Stimulated activated CD4-positive, alpha-beta T cell treated with anti-CD3 and anti-CD28 coated beads, TNF-alpha, amount 100 ng/mL, for 48 hours (primary cell): ENCODE data around the gene RUSC1.

Experiments used
- DNase-seq, 3 donors: peaks; one replicate each; pipeline ENCODE4 v3.0.0-alpha.2; 2020; ENCODE audit warnings: low read depth in 3 of 3

Gene RUSC1

DNA sequence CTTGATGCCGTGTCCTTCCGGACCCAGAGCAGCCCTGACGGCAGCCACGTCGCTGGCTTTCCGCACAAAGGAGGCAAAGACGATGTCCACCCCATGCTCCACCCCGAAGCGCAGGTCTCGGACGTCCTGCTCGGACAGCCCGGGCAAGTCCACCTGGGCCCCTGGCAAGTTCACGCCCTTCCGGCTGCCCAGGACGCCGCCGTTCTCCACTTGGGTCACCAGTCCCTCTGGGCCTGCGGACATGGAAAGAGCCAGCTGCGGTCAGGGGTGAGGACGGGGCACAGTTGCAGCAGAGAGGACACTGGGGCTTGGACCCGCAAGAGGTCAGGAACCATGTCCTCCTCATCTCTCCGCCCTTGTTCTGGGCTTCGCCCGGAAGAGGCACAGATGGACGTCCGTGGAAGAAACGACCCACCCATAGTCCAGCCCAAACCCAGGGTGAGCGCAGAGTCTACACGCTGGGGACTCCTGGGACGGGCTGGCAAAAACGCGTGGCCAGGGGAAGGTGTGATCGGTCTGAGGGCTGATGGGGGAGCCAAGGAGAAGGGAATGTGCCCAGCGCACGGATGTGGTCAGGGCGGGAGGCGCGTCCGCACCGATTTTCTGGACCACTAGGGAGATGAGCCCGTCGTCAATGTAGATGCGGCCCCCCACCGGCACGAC is 26.0 kb upstream of the RUSC1 start:
- DNase-seq: no peak

- no peak for DNase-seq
These were observed 25.3 kb upstream of the RUSC1 start for GRCh38 chr1:155295183-155295941.

DNA sequence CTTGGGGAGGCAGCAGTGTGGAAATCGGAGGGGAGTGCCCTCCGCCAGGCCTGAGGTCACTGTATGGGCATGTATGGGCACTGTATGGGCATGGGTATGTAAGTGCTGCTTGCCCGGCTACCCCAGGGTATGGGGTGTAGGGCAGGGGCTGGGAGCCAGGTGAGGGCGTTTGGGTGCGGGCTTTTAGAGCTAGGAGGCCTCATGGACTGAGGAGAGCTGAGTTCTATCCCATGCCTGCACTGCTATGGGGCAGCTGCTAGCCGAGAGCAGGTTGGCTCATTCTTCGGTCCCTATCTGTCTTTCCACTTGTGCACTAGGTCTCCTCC is 24.8 kb upstream of the RUSC1 start:
- DNase-seq: no peak

DNA sequence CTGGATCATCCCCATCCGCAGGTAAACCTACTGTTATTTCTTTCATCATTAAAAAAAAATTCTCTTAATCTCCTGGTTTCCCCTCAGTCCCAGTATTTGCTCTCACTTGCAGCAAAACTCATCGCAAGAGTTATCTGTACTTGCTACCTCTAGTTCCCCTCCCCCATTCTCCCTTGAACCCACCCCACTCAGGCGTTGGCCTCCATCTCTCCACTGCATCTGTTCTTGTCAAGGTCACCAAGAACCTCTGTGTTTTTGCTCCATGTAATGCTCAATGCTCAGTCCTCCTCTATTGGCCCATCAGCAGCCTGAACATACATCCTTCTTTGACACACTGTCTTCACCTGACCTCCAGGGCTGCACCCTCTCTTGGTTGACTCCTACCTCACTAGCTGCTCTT is 24.0 kb upstream of the RUSC1 start:
- DNase-seq: no peak

DNA sequence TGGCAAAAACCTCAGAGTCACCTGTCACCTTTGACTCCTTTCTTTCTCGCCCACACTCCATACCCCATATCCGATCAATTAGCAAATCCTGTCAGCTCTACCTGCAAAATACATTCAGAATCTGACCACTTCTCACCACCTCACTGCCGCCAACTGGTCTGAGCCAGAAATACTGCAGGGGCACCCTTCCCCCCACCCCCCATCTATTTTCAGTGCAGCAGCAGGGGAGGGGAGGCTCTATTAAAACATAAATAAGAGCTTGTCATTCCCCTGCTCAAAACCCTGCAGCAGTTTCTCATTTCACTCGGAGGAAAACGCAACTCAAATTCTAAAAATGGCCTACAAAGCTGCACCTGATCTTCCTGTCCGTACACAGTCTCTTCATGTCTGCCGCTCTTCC is 23.3 kb upstream of the RUSC1 start:
- DNase-seq: no peak

DNA sequence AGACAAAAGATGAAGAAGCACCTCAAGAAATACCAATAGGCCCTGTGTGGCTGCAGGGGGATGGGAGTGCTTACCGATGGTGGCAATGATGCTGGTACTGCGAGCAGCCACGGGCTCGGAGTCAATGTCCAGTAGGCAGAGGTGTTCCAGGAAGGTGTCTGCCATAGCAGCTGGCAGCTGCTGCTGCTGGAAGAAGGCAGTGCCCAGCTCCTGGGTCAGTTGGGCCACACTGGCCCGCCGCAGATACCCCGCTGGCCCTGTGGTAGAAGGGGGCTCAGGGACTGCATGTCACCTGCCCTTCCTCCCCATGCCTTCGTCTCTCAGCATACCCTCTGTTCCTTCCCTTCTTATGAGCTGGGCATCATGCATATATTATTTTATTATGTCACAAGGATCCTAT is 20.7 kb upstream of the RUSC1 start:
- no peak for DNase-seq

DNA sequence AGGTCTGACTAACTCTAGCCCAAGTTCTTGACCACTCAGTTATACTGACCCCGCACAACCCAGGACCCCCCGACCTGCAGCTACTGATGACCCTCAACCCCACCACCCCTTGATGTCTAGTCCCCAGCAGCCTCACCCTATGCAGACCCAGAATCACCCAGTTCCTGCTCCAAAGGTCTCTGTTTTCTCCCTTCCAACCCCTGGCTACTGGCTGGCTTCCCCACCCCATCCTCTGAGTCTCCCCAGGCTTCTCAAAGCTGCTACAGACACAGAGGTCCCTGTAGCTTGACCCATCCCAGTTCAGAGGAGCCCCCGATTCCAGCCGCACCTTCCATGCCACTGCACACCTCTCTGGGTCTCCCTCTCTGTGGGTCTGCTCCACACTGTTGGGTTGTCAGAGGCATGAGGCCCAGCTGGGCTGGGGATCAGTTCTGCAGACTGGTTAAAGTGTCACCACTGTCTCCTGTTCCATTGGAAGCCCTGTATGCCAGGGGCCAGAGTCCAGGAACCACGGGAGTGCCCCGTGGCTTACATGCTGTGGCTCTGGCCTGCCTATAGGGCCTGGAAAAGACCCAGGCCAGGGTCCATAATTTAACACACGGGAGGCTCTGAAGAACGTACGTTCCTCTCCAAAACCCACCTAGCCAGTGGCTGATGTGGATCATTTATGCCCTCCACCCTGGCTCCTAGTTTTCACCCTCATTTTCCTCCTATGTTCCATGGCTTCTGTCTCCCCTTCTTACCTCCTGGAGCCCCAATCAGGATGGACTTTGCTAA is 20.0 kb upstream of the RUSC1 start:
- no peak for DNase-seq

DNA sequence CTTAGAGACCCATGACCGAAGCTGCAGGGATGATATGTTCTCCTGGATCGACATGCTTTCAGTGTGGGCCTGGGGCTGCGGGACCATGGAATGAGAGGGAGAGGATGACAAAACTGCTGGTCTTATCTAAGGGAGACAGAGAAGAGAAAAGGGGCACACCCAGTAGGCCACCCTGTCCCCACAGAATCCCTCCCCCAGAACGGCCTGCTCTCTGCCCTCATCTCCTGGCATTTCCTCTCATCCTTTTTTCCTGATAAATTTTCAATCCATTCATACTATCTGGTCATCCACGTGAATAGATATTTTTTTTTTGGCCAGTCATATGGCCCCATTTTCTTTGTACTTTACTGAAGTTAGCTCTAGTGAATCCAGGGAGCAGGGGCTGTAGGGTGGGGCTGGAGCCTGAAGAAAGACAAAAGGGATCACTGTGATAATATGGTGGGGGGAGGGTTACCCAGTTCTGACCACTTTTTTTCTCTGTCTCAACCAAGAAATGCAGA is 19.3 kb upstream of the RUSC1 start, which contains the start of gene PKLR:
Gene PKLR, minus strand, starts transcription at position 97 of the 500 bp plus-strand sequence. Its CDS starts 43 bp downstream, at position 54.
- no peak for DNase-seq

DNA sequence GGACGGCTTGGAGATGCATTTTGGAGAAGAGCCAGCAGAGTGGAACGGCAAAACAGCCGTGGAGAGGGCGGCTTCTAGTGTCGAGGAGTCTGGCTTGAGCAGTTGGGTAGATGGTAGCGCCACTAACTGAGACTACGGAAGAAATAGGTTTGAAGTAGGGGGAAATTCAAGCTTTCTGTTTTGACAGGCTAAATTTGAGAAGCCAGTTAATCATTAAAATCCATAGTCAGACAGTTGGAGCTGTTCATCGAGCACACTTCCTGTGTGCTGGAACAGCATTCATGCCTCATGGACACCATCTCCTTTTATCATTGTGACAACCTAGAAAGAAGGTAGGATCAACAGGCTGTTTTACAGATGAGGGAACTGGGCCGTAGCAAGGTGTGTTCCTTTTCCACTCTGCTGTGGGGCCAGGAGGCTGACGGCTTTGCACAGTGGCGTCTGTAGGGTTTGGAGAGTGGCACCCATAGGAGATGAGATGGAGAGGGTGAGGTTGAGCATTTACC is 16.1 kb upstream of the RUSC1 start:
- DNase-seq: no peak

GRCh38 chr1:155305881-155306391 is 14.8 kb upstream of the RUSC1 start:
- DNase-seq: no peak

GRCh38 chr1:155307247-155307740 is 13.4 kb upstream of the RUSC1 start:
- DNase-seq: no peak

DNA sequence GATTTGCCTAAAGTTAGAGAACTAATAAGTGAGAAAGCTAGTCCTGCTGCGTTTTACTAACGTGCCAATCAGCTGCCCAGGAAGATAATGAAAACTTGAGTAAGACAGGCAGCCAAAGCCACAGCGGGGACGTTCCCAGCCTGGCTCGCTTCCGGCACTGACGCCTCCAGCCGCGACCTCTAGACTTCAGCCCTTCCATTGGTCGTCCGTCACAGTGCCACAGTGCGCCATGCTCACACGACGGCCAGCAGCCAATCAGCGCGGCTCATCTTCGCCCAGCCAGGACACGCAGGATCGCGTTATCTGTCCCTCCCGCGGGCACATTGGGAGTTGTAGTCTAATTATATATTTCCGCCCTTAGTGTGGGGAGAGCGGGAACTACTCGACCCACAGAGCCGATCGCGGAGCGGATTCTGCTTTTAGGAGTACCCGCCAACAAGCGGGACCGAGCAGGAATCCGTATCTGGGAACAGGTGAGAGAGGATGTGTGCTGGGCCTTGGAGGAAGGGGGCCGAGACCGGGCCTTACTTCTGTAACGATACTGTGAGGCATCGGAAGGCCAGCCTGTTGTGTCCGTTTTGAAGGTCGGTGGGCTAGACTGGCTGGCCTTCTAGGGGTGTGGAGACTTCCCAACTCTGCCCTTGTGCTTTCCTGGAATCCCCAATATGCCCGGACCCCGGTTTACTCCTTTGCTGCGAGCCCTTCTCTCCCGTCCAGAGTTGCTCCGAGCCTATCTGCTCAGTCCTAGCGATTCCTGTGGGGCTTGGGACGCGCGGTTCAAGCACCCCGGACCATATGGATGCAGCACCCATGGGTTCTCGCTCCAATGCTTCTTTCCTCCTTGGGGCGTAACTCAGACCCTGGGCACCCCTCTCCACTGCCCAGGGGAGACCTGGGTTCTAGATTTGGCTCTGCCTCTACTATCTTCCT is 11.9 kb upstream of the RUSC1 start, which contains the start of gene FDPS:
Gene FDPS, plus strand, starts transcription at position 374 of the 930 bp plus-strand sequence. CDS start 924 bp downstream, outside the sequence.
- peak; percentile 93 to 98 (median 94) for DNase-seq

GRCh38 chr1:155309423-155310021 is 11.2 kb upstream of the RUSC1 start:
- DNase-seq: no peak

GRCh38 chr1:155313261-155313660 is 7.4 kb upstream of the RUSC1 start:
- DNase-seq: no peak

- DNase-seq: no peak
These were observed 3.8 kb upstream of the RUSC1 start for GRCh38 chr1:155316922-155317321.

- DNase-seq: no peak
These were observed 2.6 kb upstream of the RUSC1 start for GRCh38 chr1:155318082-155318481.

DNA sequence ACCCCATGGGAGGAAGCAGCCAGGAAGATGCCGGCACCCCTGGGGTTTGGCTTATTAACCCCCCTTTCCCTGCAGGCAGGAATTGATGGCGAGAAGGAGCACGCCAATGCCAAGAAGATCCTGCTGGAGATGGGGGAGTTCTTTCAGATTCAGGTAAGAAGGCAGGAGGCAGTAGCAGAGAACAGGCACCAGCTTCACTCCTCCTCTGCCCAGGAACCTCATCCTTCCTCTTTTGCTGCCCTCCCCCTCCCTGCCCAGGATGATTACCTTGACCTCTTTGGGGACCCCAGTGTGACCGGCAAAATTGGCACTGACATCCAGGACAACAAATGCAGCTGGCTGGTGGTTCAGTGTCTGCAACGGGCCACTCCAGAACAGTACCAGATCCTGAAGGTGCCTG is 1.2 kb upstream of the RUSC1 start:
- DNase-seq: no peak

GRCh38 chr1:155320252-155320651 is 442 bp upstream of the RUSC1 start:
- no peak for DNase-seq

DNA sequence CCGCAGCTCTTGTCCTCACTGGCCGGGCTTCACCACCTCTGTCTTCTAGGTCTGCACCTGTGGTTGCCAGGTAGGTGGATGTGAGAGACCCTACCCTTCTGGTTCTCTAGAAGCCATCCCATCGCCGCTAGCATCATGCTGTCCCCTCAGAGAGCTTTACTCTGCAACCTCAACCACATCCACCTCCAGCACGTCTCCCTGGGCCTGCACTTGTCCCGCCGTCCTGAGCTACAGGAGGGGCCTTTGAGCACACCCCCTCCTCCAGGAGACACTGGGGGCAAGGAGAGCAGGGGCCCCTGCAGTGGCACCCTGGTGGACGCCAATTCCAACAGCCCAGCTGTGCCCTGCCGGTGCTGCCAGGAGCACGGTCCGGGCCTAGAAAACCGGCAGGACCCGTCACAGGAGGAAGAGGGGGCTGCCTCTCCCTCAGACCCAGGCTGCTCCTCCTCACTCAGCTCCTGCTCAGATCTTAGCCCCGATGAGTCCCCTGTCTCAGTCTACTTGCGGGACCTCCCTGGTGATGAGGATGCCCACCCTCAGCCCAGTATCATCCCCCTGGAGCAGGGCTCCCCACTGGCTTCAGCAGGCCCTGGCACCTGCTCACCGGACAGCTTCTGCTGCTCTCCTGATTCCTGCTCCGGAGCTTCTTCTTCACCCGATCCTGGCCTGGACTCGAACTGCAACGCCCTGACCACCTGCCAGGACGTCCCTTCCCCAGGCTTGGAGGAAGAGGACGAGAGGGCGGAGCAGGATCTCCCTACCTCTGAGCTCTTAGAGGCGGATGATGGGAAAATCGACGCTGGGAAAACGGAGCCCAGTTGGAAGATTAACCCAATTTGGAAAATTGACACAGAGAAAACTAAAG is 1.2 kb downstream of the RUSC1 start:
- no peak for DNase-seq
